HS-5 (cell line): ENCODE results near the gene IL13.

Experiments
- DNase-seq: peaks from one replicate; pipeline ENCODE4 v3.0.0-alpha.2; 2012; ENCODE audit warnings: low read depth

IL13 gene

DNA sequence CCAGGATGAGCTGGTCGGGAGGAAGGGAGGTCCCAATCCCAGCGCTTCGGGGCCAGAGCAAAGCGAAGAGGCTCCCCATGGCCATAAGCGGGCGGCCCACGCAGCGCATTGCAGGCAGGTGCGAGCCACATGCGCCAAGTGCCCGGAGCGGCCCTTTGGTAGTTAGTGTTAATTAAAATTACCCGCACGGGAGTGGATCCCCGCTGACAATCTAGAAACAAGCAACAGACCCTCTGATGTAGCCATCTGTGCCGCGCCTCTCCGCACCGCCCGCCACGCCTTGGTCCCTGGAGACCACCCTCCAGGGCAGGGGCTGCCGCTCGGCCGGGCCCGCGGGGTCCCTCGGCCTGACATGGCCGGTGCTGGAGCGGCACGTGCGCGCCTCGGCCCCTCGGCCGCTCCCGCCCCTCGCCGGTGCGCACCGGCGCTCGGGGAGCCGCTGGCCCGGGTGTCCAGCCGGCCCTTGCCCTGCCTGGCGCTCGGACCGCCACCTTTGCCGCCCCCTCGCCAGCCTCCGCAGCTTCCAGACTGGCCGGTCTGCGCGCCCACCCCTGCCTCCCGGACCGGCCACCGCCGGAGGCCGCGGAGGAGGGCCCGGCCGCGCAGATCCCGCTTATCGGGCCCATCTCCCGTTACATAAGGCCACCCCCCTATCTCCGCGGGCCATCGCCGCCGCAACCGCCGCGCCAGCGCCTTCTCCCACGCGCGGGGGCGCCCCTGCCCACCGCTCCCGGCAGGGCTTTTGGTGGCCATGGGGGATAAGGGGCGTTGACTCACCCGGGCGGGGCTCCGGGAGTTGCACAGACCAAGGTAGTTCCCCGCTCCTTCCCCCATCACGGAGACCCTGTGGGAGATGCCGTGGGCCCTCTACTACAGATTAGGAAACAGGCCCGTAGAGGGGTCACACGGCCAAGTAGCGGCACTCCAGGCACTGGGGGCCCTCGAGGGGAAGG is 1.9 kb upstream of the IL13 start:
- DNase-seq: no peak

DNA sequence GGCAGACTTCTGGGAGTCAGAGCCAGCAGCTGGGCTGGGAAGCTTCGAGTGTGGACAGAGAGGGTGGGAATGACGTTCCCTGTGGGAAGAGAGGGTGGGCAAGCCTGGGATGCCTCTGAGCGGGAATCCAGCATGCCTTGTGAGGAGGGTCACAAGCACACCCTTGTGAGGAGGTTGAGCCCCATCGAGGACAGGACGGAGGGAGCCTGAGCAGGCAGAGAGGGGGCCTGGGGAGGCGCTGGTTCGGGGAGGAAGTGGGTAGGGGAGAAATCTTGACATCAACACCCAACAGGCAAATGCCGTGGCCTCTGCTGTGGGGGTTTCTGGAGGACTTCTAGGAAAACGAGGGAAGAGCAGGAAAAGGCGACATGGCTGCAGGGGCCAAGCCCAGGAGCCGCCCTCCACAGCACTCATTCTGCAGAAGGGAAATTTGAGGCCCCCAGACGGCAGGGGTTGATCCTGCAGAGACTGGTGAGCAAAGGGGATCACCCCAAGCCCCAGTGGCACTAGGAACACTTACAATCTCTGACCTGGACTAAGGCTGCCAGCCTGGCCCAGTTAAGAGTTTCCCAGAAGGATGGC is 1.1 kb upstream of the IL13 start:
- DNase-seq: no peak

DNA sequence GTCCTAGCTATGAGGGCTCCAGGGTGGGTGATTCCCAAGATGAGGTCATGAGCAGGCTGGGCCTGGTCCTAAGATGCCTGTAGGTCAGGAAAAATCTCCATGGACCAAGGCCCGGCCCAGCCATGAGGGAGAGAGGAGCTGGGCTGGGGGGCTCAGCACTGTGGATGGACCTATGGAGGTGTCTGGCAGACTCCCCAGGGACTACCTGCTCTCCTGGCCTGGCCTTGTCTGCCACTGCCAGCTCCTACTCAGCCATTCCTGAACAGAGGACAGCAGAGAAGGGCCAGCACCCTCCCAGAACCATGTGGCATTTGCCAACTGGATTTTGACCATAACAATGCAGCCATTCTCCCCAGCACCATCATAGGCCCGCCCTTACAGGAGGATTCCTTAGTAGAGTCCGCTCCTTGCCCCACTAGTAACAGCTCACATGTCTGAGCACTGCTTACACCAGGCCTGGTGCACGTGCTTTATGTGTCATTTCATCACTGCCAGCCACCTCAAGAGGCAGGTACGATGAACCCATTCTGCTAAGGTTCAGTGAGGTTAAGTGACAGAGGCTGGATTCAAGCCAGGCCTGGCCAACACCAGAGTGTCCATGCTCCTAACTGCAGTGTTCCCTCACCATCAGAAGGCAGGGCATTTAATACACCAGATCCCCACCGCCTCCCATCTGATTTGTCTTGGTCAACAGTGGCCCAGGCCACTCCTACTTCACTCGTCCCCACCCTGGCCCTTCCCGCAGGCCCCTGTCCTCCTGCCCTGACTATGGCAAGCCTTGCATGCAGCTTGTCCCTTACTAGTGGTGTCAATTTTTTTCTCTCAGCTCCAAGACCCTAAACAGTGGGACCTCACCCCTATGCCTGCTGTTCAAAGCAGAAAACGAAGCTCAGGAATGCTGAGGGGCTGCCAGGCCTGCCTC is 669 bp downstream of the IL13 start:
- no peak for DNase-seq

DNA sequence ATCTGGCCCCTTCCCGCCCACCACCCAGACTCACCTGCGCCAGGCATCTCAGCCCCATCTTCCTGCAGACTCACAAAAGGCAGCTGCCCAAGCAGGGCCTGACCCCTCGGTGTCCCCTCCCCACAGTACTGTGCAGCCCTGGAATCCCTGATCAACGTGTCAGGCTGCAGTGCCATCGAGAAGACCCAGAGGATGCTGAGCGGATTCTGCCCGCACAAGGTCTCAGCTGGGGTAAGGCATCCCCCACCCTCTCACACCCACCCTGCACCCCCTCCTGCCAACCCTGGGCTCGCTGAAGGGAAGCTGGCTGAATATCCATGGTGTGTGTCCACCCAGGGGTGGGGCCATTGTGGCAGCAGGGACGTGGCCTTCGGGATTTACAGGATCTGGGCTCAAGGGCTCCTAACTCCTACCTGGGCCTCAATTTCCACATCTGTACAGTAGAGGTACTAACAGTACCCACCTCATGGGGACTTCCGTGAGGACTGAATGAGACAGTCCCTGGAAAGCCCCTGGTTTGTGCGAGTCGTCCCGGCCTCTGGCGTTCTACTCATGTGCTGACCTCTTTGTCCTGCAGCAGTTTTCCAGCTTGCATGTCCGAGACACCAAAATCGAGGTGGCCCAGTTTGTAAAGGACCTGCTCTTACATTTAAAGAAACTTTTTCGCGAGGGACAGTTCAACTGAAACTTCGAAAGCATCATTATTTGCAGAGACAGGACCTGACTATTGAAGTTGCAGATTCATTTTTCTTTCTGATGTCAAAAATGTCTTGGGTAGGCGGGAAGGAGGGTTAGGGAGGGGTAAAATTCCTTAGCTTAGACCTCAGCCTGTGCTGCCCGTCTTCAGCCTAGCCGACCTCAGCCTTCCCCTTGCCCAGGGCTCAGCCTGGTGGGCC is 1.9 kb downstream of the IL13 start:
- no peak for DNase-seq

DNA sequence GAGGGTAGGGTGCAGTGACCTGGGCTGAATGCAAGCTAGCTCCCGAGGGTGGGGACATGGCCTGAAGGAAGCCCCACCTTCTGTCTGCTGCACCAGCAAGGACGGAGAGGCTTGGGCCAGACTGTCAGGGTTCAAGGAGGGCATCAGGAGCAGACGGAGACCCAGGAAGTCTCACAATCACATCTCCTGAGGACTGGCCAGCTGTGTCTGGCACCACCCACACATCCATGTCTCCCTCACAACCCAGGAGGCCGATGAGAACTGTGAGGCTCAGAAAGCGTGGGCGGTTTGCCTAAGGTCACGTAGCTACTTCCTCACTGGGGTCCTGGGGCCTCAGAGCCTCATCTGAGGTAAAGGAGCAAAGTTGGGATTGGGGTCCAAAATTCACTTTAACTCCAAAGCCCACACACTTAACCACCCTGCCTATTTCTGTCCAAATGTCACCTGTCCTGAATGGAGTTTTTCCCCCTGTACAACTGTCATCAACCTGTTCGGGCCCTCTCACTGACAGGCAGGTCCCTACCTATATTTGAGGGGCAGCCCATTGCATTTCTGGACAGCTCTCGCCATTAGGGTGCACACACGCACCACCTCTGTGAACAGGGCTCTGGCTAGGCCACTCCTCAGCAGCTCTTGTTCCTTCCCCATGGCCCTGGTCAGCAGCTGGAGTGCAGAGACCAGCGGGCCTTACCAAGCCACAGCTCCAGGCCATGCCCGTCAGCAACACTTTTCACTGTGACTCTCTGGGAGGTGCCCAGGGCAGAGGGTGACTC is 3.4 kb downstream of the IL13 start:
- DNase-seq: no peak

- DNase-seq: no peak
Observed at GRCh38 chr5:132662004-132662401, 4.0 kb downstream of the IL13 start.

DNA sequence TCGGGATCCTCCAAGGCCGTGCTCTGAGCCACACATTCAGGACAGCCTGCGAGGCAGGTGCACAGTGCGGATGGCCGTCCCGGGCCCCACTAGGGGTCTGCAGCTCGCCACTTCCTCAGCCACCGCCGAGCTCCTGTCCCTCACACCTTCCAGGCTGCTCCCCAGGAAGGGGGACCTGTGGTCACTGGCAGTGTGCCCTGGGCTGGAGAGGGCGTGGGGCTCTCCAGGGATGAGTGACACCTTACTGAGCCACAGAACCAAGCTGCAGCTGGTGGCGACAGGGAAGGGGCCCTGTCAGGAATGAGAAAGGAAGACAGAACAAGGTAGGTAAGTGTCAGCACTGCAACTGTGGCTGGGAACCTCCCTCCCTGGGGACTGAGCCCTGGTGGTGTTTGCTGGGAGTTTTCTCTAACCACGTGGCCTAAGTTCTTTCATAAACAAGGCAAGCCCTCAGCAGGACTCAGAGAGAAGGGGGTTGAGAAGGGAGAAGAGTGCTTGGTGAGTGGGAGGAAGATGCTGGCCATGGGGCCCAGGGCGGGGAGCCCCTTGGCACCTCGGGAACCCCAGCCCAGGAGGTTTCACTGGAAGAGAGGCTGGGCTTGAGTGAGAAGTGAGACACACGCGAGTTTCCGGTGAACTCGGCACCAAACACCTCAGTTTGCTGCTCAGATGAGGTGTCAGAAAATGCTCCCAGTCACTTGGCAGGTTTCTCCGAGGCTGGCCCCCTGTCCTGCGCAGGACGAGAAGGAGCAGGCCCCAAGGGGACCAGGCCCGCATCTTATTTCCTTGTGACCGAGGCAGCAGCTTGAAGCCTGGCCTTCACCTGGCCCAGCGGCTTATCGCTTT is 5.2 kb downstream of the IL13 start:
- no peak for DNase-seq

- DNase-seq: no peak
Observed at GRCh38 chr5:132663771-132664695, 6.1 kb downstream of the IL13 start.

- no peak for DNase-seq
Observed at GRCh38 chr5:132664696-132665209, 6.8 kb downstream of the IL13 start.

GRCh38 chr5:132665574-132666080 is 7.7 kb downstream of the IL13 start:
- DNase-seq: no peak

- DNase-seq: no peak
Observed at GRCh38 chr5:132666310-132667123, 8.5 kb downstream of the IL13 start.

DNA sequence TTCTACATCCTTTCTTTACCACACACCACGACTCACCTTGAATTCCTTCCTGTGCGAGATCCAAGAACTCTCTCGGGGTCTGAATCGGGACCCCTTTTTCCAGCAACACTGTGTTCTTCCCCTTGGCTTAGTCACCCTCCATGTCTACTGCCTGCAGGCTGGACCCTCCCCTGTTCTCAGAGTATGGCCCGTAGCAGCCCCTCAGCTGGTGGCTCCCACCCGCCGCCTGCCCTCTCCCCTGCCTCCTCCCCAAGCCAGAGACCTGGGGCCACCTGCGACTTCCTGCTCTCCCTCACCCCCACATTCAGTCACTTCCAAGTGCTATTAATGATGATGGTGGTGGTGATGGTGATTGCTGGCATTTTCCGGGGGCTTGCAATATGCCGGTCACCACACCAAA is 9.3 kb downstream of the IL13 start:
- no peak for DNase-seq

GRCh38 chr5:132667761-132668705 is 10.1 kb downstream of the IL13 start:
- no peak for DNase-seq

DNA sequence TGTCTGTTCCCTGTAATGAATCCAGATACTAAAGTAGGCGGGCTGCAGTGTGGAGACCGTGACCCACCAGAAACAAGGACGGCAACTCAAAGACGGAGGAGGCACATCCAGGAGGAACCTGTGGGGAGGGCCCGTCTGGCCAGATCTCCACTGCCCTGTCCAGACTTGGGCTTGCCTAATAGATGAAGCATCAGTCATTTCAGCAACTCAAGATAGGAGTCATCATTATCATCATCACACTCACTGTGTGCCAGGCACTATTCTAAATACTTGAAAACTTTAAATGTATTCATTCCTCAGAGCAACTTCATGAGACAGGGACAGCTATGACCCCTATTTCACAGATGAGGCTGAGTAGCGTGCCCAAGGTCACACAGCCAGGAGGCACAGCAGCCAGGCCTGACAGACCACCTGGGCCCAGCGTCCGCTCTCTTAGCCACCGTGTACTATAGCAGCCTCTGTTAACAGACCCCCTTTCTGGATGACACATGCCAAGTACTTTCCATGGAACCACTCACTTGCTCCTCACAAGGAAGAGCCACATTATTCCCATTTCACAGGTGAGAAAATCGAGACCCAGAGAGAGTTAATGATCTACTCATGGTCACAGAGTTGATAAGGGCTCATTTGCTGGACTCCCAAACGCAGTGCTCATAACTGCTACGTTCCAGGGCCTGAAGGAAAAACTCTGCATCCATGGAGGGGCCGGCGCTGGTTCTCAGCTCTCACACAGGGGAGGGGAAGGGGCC is 10.9 kb downstream of the IL13 start:
- no peak for DNase-seq

DNA sequence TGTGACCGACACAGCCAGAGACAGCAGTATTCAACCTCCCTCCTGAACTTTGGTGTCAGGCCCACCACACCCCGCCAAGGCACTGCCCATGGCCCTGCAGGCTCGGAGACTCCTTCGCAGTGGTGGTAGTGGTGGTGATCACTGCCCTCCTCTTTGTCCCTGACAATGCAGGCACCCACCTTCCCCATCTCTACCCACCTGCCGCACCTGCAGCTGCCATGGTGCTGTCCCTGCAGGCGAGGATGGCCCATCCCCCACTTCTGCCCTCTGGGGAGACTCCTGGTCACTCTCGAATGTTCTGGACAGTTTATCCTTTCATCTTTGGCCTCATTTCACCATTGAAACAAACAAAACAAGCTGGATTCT is 11.5 kb downstream of the IL13 start:
- DNase-seq: no peak
